ENCODE data around the gene PIK3R2. TPM values are rescaled to one million over a fixed set of nuclear protein-coding genes. Genes with fewer than 3 reads are reported as not detected.

PIK3R2 gene
- total and polyA plus RNA-seq, 2 of the 13 experiments (the other 11 are each of a cell fraction or from before 2014, with no cell fraction given): 18.6 to 25.3 TPM

- TF ChIP-seq RNF2 (conservative IDR thresholded peaks at IDR 0.05; ENCODE audit: low read depth) (no peak), SATB2 (CRISPR knock-in tag; IDR thresholded peaks at IDR 0.05) (no peak), ZNF136 (CRISPR knock-in tag; IDR thresholded peaks at IDR 0.05; ENCODE audit: low read depth) (0 out of 2 replicates have a peak, but pooled peaks have one; percentile 54), HNF4A (CRISPR knock-in tag; IDR thresholded peaks at IDR 0.05) (no peak), THAP9 (CRISPR knock-in tag; IDR thresholded peaks at IDR 0.05; ENCODE audit: borderline replicate concordance) (no peak), SCMH1 (CRISPR knock-in tag; IDR thresholded peaks at IDR 0.05; ENCODE audit: borderline replicate concordance) (no peak), SPEN (CRISPR knock-in tag; IDR thresholded peaks at IDR 0.05; ENCODE audit: low read depth) (peak; percentile 63; the same call in 1 of the 2 replicates), ZNF703 (CRISPR knock-in tag; IDR thresholded peaks at IDR 0.05; ENCODE audit: borderline replicate concordance) (no peak), RFX3 (CRISPR knock-in tag; IDR thresholded peaks at IDR 0.05) (no peak), MBNL3 (CRISPR knock-in tag; conservative IDR thresholded peaks at IDR 0.05) (no peak), RBFOX2 (IDR thresholded peaks at IDR 0.05; ENCODE audit: low read depth, low read length) (peak; percentile 80), ZNF556 (CRISPR knock-in tag; IDR thresholded peaks at IDR 0.05; ENCODE audit: borderline replicate concordance) (no peak), MXD3 (CRISPR knock-in tag; IDR thresholded peaks at IDR 0.05) (no peak; the same call in 1 of the 2 replicates), ZNF7 (CRISPR knock-in tag; IDR thresholded peaks at IDR 0.05) (no peak), ZMYM2 (CRISPR knock-in tag; IDR thresholded peaks at IDR 0.05) (no peak), ZBTB49 (CRISPR knock-in tag; IDR thresholded peaks at IDR 0.05; ENCODE audit: borderline replicate concordance) (no peak), BCL6 (CRISPR knock-in tag; IDR thresholded peaks at IDR 0.05) (no peak), TBX3 (IDR thresholded peaks at IDR 0.05; ENCODE audit: borderline replicate concordance) (peak; percentile 67), REPIN1 (CRISPR knock-in tag; IDR thresholded peaks at IDR 0.05; ENCODE audit: borderline replicate concordance, low read depth) (no peak; the same call in 1 of the 2 replicates), ERF (CRISPR knock-in tag; IDR thresholded peaks at IDR 0.05) (no peak), TCF7L2 (IDR thresholded peaks at IDR 0.05; ENCODE audit: low read depth, low read length) (no peak), SP1 (IDR thresholded peaks at IDR 0.05) (peak; percentile 93), SP1 (CRISPR knock-in tag; IDR thresholded peaks at IDR 0.05) (peak; percentile 98), ZNF672 (CRISPR knock-in tag; IDR thresholded peaks at IDR 0.05) (no peak), ZNF563 (CRISPR knock-in tag; IDR thresholded peaks at IDR 0.05) (no peak; the same call in 1 of the 2 replicates), MAFK (conservative IDR thresholded peaks at IDR 0.05 in 1 of 2, IDR thresholded peaks at IDR 0.05 in 1 of 2; ENCODE audit: low read length in 2 of 2) (no peak)
Observed at GRCh38 chr19:18192673-18193387, 39.9 kb downstream of the PIK3R2 start, which contains the start of gene MPV17L2 (continued).
